VCaP (cell line): ENCODE measurements around the gene DAPK2.

Experiments
- H3K27ac ChIP-seq: fragments of 450-650 bp; 2 replicates; pipeline ENCODE4 v1.5.1; 2017
- TF ChIP-seq, protein P1 (sequence below): fragments of 450-650 bp; conservative IDR thresholded peaks from 2 replicates; pipeline ENCODE4 v1.5.1; 2017; ENCODE audit warnings: mild to moderate bottlenecking, moderate library complexity

DAPK2 gene

DNA sequence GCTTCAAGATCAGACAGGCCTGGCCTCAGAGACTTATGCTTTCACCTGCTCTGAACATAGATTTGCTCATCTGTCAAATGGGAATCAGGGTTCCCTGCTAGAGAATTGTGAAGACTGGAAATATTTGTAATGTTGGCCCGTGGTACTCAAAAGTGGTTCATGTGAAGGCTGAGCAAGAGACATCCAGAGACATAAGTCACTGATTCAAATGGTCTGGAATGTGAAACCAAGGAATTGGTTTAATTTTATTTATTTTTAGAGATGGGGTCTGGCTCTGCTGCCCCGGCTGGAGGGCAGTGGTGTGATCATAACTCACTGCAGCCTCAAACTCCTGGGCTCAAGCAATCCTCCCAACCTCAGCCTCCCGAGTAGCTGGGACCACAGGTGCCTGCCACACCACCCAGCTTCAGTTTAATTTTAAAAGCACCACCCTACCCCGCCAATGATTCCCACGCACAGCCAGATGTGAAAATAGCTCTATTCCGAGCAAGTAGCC, 60.1 kb downstream of the DAPK2 start:
- H3K27ac ChIP-seq: no peak overlapping the region
- TF ChIP-seq, protein P1, sequence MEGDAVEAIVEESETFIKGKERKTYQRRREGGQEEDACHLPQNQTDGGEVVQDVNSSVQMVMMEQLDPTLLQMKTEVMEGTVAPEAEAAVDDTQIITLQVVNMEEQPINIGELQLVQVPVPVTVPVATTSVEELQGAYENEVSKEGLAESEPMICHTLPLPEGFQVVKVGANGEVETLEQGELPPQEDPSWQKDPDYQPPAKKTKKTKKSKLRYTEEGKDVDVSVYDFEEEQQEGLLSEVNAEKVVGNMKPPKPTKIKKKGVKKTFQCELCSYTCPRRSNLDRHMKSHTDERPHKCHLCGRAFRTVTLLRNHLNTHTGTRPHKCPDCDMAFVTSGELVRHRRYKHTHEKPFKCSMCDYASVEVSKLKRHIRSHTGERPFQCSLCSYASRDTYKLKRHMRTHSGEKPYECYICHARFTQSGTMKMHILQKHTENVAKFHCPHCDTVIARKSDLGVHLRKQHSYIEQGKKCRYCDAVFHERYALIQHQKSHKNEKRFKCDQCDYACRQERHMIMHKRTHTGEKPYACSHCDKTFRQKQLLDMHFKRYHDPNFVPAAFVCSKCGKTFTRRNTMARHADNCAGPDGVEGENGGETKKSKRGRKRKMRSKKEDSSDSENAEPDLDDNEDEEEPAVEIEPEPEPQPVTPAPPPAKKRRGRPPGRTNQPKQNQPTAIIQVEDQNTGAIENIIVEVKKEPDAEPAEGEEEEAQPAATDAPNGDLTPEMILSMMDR: no peak

DNA sequence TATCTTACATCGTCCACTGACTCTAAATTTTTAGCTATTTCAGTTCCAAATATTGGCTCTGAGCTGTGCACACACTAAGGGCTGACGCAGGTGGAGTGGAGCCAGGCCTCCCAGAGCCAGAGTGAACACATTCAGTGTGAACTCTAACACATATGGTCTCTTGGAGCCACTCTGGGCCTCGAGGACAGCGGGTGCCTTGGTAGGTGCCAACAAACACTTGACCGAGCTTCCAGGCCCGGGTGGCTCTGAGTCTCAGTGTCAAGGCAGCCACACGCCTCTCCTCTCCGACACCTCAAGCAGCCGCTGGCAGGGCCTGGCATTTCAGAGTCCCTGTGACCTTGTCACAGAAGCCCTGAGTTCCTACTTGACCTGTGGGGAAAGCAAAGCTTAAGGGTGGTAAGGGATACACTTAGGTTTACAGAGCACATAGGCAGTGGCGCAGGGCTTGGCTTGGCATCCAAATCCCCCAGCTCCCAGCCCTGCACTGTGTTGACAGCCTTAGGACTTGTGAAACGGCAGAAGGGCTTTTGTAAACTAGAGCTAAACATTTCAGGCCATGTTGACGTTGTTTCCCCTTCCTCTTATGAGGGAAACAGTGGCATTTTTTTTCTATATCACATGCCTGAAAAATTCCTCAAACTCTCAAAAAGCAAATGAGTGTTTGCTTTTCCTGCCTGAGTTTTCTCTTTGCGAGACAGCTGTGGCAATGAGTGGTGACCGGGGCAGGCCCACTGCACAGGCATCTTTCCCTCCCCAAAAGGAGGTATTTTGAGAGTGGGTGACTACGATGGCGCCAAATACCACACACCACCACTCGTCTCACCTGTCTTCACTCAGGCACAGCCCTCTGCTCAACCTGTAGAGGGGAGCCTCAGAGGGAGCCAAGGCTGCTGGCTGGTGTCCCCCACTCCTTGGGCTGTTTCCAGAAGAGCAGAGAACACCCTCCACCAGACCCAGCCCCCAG, 60.8 kb downstream of the DAPK2 start:
- no peak overlapping the region for H3K27ac ChIP-seq
- TF ChIP-seq, protein P1: no peak

DNA sequence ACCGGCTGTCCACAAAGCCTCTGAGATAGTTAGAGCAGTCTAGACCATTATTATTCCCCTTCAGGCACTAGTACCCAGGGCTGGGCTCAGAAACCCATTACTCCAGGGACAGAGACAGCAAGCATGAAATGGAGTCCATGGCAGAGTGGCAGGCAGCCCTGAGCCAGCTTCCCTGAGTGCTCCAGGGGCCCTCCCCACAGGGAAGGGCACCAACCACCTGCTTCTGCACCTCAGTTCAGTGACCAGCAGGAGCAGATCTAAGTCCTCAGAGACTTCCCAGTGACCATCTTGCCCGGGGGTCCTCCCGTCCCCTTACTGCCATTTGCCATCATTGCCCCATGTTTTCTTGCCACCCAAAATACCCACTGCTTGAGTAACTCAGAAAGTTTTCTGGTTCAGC, 62.0 kb downstream of the DAPK2 start:
- H3K27ac ChIP-seq: no peak overlapping the region
- TF ChIP-seq, protein P1: no peak

DNA sequence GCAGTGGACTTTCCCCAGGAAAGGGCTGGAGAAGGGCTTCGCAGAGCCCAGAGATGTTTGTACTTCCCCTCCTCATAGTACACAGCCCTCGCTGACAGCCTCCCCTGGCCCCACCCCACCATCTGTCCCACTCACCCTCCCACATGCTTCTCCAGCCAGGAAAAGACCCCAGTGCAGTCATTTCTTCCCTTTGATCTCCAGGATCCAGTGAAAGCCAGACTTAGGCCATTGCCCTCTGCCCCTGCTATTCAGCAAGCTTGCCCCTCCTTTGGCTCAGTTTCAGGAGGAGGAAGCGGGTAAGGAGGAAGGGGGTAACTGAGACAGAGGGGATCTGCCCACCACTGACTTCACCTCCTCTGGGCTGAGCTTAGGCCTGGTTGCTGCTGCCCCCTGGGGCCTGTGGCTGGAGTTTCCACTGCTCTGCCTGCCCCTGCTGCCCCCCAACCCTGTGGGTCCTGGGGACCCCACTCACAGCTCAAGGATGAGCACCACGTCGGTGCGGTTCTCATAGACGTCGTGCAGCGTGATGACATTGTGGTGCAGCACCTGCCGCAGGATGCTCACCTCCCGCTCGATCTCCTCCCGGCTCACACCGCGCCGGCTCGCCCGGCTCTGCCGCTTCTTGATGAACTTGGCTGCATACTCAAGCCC, 63.1 kb downstream of the DAPK2 start:
- H3K27ac ChIP-seq: no peak overlapping the region

GRCh38 chr15:63982381-63982854, 63.9 kb downstream of the DAPK2 start:
- H3K27ac ChIP-seq: no peak overlapping the region
- TF ChIP-seq, protein P1: no peak

More for the DNA sequence above, 63.1 kb downstream of the DAPK2 start:
- TF ChIP-seq, protein P1: no peak

DNA sequence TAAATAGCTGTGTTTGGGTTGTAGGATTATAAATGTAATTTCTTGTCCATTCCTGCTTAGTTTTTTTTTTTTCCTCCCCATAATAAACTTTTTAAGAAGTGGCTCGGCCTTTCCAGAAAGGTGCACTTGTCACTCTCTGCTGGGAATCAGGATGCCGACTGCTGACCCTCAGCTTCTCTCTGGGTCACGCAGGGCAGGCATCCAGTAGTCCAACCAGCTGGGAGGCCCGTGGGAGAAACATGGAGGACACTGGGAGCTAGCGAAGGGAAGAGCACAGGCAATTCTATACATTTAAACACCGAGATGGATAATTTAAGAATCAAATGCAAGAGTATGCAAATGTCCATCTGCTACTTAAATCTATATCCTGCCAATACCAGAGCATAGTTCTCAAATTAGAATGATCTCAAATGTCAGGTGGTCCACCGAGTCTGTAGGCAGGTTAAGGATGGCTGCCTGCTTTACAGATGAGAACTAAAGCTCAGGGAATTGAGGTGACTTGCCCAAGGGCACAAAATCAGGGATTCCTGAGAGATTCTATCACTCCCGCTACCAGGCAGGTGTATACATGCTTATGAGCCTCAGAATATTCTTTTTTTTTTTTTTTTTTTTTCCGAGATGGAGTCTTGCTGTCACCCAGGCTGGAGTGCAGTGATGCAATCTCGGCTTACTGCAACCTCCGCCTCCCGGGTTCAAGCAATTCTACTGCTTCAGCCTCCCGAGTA, 64.5 kb downstream of the DAPK2 start:
- no peak overlapping the region for H3K27ac ChIP-seq
- TF ChIP-seq, protein P1: no peak
